WTC11 (cell line): Measurements from ENCODE around the gene ADAM12.

Source experiments
- ATF6 ChIP-seq: sonication (generic); formaldehyde crosslinking; IDR thresholded peaks from 2 replicates; pipeline ENCODE4 v1.8.1; 2023; ENCODE audit warnings: mild to moderate bottlenecking, missing genetic modification reagents
- ESRRA ChIP-seq: sonication (generic); formaldehyde crosslinking; IDR thresholded peaks from 2 replicates; pipeline ENCODE4 v1.8.1; 2022; ENCODE audit warnings: mild to moderate bottlenecking, missing genetic modification reagents, borderline replicate concordance
- FOXK1 ChIP-seq: sonication (generic); formaldehyde crosslinking; IDR thresholded peaks from 2 replicates; pipeline ENCODE4 v1.8.0; 2022; ENCODE audit warnings: mild to moderate bottlenecking, moderate library complexity, missing genetic modification reagents
- NR3C1 ChIP-seq: sonication (generic); formaldehyde crosslinking; conservative IDR thresholded peaks from 2 replicates; pipeline ENCODE4 v1.8.1; 2023; ENCODE audit warnings: low read depth, mild to moderate bottlenecking, missing genetic modification reagents
- ZNF263 ChIP-seq: sonication (generic); formaldehyde crosslinking; IDR thresholded peaks from 2 replicates; pipeline ENCODE4 v1.8.1; 2022; ENCODE audit warnings: low read depth, mild to moderate bottlenecking, moderate library complexity, missing genetic modification reagents
- ZNF671 ChIP-seq: fragments of 250-450 bp; sonication (Bioruptor Pico); IDR thresholded peaks from 2 replicates; pipeline ENCODE4 v1.8.0; 2021; ENCODE audit warnings: mild to moderate bottlenecking
- TF ChIP-seq, protein P1 (sequence below): fragments of 200-600 bp; IDR thresholded peaks from 2 replicates; pipeline ENCODE4 v1.8.0; 2022; ENCODE audit warnings: antibody characterized with exemption
- TF ChIP-seq, protein P2 (sequence below): fragments of 250-450 bp; sonication (Bioruptor Pico); IDR thresholded peaks from 2 replicates; pipeline ENCODE4 v1.9.0; 2021; ENCODE audit warnings: mild to moderate bottlenecking
- TF ChIP-seq, protein P3 (sequence below): fragments of 250-450 bp; sonication (Bioruptor Pico); IDR thresholded peaks from 2 replicates; pipeline ENCODE4 v1.9.0; 2021; ENCODE audit warnings: mild to moderate bottlenecking, borderline replicate concordance

- TF ChIP-seq, protein P1, sequence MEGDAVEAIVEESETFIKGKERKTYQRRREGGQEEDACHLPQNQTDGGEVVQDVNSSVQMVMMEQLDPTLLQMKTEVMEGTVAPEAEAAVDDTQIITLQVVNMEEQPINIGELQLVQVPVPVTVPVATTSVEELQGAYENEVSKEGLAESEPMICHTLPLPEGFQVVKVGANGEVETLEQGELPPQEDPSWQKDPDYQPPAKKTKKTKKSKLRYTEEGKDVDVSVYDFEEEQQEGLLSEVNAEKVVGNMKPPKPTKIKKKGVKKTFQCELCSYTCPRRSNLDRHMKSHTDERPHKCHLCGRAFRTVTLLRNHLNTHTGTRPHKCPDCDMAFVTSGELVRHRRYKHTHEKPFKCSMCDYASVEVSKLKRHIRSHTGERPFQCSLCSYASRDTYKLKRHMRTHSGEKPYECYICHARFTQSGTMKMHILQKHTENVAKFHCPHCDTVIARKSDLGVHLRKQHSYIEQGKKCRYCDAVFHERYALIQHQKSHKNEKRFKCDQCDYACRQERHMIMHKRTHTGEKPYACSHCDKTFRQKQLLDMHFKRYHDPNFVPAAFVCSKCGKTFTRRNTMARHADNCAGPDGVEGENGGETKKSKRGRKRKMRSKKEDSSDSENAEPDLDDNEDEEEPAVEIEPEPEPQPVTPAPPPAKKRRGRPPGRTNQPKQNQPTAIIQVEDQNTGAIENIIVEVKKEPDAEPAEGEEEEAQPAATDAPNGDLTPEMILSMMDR, result no peak
- TF ChIP-seq, protein P2, sequence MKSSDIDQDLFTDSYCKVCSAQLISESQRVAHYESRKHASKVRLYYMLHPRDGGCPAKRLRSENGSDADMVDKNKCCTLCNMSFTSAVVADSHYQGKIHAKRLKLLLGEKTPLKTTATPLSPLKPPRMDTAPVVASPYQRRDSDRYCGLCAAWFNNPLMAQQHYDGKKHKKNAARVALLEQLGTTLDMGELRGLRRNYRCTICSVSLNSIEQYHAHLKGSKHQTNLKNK (CRISPR knock-in tag), result no peak
- TF ChIP-seq, protein P3, sequence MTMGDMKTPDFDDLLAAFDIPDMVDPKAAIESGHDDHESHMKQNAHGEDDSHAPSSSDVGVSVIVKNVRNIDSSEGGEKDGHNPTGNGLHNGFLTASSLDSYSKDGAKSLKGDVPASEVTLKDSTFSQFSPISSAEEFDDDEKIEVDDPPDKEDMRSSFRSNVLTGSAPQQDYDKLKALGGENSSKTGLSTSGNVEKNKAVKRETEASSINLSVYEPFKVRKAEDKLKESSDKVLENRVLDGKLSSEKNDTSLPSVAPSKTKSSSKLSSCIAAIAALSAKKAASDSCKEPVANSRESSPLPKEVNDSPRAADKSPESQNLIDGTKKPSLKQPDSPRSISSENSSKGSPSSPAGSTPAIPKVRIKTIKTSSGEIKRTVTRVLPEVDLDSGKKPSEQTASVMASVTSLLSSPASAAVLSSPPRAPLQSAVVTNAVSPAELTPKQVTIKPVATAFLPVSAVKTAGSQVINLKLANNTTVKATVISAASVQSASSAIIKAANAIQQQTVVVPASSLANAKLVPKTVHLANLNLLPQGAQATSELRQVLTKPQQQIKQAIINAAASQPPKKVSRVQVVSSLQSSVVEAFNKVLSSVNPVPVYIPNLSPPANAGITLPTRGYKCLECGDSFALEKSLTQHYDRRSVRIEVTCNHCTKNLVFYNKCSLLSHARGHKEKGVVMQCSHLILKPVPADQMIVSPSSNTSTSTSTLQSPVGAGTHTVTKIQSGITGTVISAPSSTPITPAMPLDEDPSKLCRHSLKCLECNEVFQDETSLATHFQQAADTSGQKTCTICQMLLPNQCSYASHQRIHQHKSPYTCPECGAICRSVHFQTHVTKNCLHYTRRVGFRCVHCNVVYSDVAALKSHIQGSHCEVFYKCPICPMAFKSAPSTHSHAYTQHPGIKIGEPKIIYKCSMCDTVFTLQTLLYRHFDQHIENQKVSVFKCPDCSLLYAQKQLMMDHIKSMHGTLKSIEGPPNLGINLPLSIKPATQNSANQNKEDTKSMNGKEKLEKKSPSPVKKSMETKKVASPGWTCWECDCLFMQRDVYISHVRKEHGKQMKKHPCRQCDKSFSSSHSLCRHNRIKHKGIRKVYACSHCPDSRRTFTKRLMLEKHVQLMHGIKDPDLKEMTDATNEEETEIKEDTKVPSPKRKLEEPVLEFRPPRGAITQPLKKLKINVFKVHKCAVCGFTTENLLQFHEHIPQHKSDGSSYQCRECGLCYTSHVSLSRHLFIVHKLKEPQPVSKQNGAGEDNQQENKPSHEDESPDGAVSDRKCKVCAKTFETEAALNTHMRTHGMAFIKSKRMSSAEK (CRISPR knock-in tag), result no peak
- TF ChIP-seq ESRRA (CRISPR knock-in tag) (no peak), ZNF671 (CRISPR knock-in tag) (no peak), ZNF263 (CRISPR knock-in tag) (no peak), ATF6 (CRISPR knock-in tag) (no peak), FOXK1 (CRISPR knock-in tag) (no peak), NR3C1 (CRISPR knock-in tag) (no peak)
Measured at GRCh38 chr10:126422567-126422966, 34.3 kb upstream of the ADAM12 start.
